ENCODE measurements around the gene ADH5.

DNA sequence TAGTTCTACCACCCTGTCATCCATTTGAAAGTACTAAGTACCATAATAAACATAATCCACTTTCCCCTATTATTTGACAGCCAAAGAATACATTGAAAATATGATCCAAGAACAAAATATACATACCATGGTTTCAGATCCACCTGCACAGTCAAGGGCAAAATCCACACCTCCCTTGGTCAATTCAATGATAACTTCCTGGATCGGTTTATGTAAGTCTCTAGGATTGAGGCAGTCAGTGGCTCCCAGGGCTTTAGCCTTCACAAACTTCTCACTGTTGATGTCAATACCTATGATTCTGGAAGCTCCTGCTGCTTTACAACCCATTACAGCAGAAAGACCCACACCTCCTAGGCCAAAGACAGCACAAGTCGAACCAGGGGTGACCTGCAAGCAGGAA is 42.8 kb upstream of the ADH5 start:
- TF ChIP-seq EZH2phosphoT487 (IDR thresholded peaks at IDR 0.05; ENCODE audit: borderline replicate concordance, low read length): no peak
- TF ChIP-seq, protein P1, sequence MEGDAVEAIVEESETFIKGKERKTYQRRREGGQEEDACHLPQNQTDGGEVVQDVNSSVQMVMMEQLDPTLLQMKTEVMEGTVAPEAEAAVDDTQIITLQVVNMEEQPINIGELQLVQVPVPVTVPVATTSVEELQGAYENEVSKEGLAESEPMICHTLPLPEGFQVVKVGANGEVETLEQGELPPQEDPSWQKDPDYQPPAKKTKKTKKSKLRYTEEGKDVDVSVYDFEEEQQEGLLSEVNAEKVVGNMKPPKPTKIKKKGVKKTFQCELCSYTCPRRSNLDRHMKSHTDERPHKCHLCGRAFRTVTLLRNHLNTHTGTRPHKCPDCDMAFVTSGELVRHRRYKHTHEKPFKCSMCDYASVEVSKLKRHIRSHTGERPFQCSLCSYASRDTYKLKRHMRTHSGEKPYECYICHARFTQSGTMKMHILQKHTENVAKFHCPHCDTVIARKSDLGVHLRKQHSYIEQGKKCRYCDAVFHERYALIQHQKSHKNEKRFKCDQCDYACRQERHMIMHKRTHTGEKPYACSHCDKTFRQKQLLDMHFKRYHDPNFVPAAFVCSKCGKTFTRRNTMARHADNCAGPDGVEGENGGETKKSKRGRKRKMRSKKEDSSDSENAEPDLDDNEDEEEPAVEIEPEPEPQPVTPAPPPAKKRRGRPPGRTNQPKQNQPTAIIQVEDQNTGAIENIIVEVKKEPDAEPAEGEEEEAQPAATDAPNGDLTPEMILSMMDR (IDR thresholded peaks at IDR 0.05; ENCODE audit: low read depth, low read length, poor library complexity, severe bottlenecking): no peak
